ENCODE results near the gene SAFB2. TPM values are rescaled to one million over a fixed set of nuclear protein-coding genes. Genes with fewer than 3 reads are reported as not detected.

SAFB2 gene
- total RNA-seq, 1 donor from 2014 or later = 64.6 TPM

- DNase-seq (ENCODE audit: low spot score) = no peak
Measured at GRCh38 chr19:5547881-5548280, 74.7 kb downstream of the SAFB2 start.

DNA sequence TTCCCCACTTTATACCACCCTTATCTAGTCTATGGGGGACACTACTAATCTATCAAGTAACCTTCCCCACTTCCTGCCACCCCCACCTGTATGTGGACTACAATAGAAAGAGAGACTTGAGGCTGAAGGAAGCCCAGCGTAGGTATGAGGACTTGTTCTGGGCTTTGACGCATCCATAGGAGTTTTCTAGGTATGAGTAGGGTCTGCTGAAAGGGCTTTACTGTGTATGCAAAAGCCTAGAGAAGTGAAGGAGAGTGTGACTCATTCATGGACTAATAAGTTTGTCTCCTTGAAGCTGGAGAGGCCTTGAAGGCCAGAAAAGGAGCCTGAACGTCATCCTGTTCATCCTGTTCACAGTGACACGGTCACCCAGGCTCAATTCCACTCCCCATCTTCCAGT lies 76.6 kb downstream of the SAFB2 start:
- no peak for DNase-seq (ENCODE audit: low spot score)

DNA sequence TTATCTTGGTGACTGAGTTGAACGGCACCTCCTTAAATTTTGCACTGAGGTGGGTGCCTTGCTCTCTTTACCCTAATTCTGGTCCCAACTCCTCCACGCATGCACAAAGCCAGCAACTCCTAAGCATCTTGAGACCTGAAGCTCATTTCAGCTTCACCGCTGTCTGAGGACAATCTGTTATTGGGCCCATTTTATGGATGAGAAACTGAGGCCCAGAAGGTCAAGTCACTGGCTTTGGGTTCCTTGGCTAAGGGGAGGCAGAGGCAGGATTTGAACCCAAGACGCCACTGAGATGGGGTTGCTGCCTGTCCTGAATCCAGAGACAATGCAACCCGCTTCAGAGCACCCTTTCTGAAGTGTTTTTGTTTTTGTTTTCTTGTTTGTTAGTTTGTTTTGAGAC lies 77.5 kb downstream of the SAFB2 start:
- DNase-seq (ENCODE audit: low spot score) = no peak

DNA sequence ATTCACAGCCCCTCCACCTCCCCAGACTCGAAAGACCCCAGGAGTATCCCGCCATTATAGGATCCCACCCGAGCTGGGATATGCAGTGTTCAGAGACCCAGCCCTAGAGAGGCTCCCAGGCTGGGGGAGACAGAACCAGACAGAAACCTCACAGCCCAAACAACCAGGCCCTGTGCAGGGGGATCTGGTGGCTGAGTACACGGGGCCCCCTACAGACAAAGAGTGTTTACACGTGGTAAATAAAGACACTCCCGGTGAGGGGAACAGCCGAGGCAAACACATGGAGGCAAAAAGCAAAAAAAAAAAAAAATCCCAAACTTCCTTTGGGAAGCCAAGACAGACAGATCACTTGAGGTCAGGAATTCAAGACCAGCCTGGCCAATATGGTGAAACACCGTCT lies 79.9 kb downstream of the SAFB2 start:
- no peak for DNase-seq (ENCODE audit: low spot score)

- no peak for DNase-seq (ENCODE audit: low spot score)
Measured at GRCh38 chr19:5541456-5541855, 81.1 kb downstream of the SAFB2 start.

- no peak for DNase-seq (ENCODE audit: low spot score)
Measured at GRCh38 chr19:5540208-5540607, 82.4 kb downstream of the SAFB2 start.

DNA sequence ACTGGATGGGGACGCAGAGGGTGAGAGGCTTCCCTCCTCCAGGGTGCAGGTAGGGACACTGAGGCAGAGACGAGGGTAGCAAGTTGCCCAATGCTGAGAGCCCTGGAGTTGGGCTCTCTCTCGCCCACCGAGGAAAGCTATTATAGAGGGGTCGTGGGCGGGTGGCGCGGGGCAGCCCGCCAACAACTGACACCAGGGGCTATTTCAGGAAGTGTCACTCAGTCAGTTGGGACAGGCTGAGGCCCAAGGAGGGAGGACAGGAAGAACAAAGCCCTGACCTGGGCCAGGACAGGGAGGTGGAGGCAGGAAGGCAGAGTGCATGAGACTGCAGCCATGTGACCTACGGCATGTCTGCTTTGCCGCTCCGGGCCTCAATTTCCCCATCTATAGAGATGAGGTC lies 84.7 kb downstream of the SAFB2 start:
- DNase-seq (ENCODE audit: low spot score) = no peak

Other genes with a start within 250 kb of the SAFB2 start
- not detected for gene ZNRF4, start 167.4 kb downstream of the SAFB2 start, total RNA-seq
- 0.48 TPM for gene TINCR, start 54.8 kb downstream of the SAFB2 start, total RNA-seq
- 69.9 TPM for gene SAFB, start 307 bp upstream of the SAFB2 start, total RNA-seq
- 75.4 TPM for gene MICOS13, start 57.7 kb upstream of the SAFB2 start, total RNA-seq
- gene HSD11B1L, start 58.3 kb upstream of the SAFB2 start, total RNA-seq = 4.0 TPM
- gene RPL36, start 67.5 kb upstream of the SAFB2 start, total RNA-seq = 564 TPM
- 63.9 TPM for gene LONP1, start 97.4 kb upstream of the SAFB2 start, total RNA-seq
- not detected for gene CATSPERD, start 97.9 kb upstream of the SAFB2 start, total RNA-seq
- 1.5 TPM for gene PRR22, start 162.0 kb upstream of the SAFB2 start, total RNA-seq
- 31.4 TPM for gene DUS3L, start 168.4 kb upstream of the SAFB2 start, total RNA-seq
- gene NRTN, start 182.3 kb upstream of the SAFB2 start, total RNA-seq = 0.42 TPM
- not detected for gene FUT6, start 216.9 kb upstream of the SAFB2 start, total RNA-seq
- gene FUT3, start 228.7 kb upstream of the SAFB2 start, total RNA-seq = not detected
- not detected for gene FUT5, start 247.8 kb upstream of the SAFB2 start, total RNA-seq